ENCODE measurements around the gene TIGD3. TPM values are rescaled to one million over a fixed set of nuclear protein-coding genes. Genes with fewer than 3 reads are reported as not detected.

TIGD3 gene
- total and polyA plus RNA-seq, 2 of the 8 experiments (the other 6 are each of a cell fraction or from before 2014, with no cell fraction given) = 1.1 to 1.3 TPM

DNA sequence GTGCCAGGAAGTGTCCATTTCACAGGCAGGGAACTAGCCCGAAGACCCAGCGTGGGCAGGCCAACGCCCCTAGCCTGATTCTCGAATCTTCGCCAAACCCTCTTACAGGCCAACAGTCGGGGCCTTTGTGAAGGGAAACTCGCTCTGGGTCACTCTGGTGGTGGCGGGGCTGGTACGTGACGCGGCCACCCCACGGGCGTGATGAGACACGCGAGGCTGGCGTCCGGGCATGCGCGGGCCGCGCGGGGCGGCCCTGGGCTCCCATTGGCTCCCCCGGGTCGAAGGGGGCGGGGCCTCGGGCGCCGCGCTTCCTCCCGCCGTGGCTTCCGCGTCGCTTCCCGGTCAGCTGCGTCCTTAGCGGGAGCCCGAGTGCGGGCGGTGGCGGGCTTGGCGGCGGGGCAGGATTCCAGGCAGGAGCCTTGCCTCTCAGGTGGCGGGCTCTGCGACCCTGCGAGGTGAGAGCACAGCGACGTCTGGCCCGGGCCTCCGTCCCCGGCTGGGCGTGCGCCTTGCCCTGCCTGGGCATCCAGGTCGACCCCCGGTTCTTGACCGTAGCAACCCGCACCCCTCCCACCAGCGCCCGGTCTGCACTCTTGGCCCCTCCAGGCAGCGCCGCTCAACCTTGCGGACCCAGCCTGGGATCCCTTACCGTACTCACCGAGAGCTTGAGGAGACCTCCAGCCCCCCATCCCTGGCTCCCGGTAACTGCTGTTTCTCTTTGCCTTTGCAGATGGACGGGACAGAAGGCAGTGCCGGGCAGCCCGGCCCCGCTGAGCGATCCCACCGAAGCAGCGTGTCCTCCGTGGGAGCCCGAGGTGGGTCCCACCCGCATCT, 32.0 kb downstream of the TIGD3 start, which contains the start of gene FRMD8:
TSS of gene FRMD8 (plus strand) at position 331 of the 834 bp plus-strand sequence. CDS start at position 731, 400 bp downstream.
- Histone ChIP-seq H3K9ac (replicated peaks in 1 of 4; ENCODE audit: extremely low read depth in 1 of 4, low read depth in 3 of 4, low read length in 3 of 4) (peak within 1 kb of the TSS in 3 of 4 experiments; percentile 12 to 27 (median 13); a peak in 4 of 7 replicates), H2BK15ac (ENCODE audit: low read length) (peak within 1 kb of the TSS; percentile 72; the same call in 1 of the 2 replicates), H3K36me3 (ENCODE audit: control insufficient read depth in 2 of 4, insufficient read depth in 4 of 4, low read length in 3 of 4) (no peaks in the 10 kb centered on the region), H2AFZ (ENCODE audit: low read length) (peak within 1 kb of the TSS; percentile 51; the same call in 1 of the 2 replicates), H3K4ac (replicated peaks; ENCODE audit: insufficient read length, low read depth, low read length) (peak within 1 kb of the TSS; percentile 99), H3K14ac (ENCODE audit: insufficient read length) (no peak within 1 kb of the TSS), H4K91ac (replicated peaks; ENCODE audit: insufficient read length, low read length) (peak within 1 kb of the TSS; percentile 61), H2AK5ac (ENCODE audit: low read depth, low read length) (peak within 1 kb of the TSS; percentile 5; the same call in 1 of the 2 replicates), H2BK20ac (ENCODE audit: low read length) (no peak within 1 kb of the TSS), H3K4me1 (replicated peaks in 1 of 4; ENCODE audit: control insufficient read depth in 3 of 4, insufficient read depth in 4 of 4, low read length in 3 of 4) (peaks cover 0 to 26% (median 16%) of the 10 kb centered on the region in 4 experiments; a peak in 5 of 7 replicates), H3K4me3 (ENCODE audit: extremely low read depth in 1 of 4, insufficient read depth in 2 of 4, low read depth in 3 of 4, low read length in 4 of 4) (peak within 1 kb of the TSS; percentile 66 to 81 (median 72)), H3K23ac (ENCODE audit: insufficient read length) (no peak within 1 kb of the TSS), H3K18ac (ENCODE audit: extremely low read depth, low read length) (peak within 1 kb of the TSS; percentile 68; the same call in 1 of the 2 replicates), H3K79me2 (ENCODE audit: control insufficient read depth in 1 of 2, insufficient read depth in 2 of 2, low read length in 2 of 2) (no peaks in the 10 kb centered on the region), H4K5ac (ENCODE audit: insufficient read length, low read depth, low read length) (peak within 1 kb of the TSS; percentile 74), H2BK120ac (replicated peaks; ENCODE audit: low read depth, low read length) (peak within 1 kb of the TSS; percentile 47), H3K56ac (replicated peaks; ENCODE audit: insufficient read length, low read depth, low read length) (peak within 1 kb of the TSS; percentile 60), H3K79me1 (ENCODE audit: low read depth, low read length) (no peaks in the 10 kb centered on the region; the same call in 1 of the 2 replicates), H4K8ac (ENCODE audit: extremely low read depth, insufficient read depth, low read length) (peak within 1 kb of the TSS; percentile 89), H3K23me2 (ENCODE audit: low read depth, low read length) (peaks cover 5% of the 10 kb centered on the region; the same call in 1 of the 2 replicates), H3K27me3 (replicated peaks in 1 of 4; ENCODE audit: control insufficient read depth in 3 of 4, extremely low read depth in 1 of 4, insufficient read depth in 3 of 4, low read length in 3 of 4) (0 out of 7 replicates have a peak, but pooled peaks cover 0 to 2% (median 0%) of the 10 kb centered on the region in 4 experiments), H3K4me2 (ENCODE audit: insufficient read depth in 1 of 2, low read depth in 2 of 2, low read length in 2 of 2) (peak within 1 kb of the TSS; percentile 64 to 100), H2BK12ac (ENCODE audit: low read depth, low read length) (peak within 1 kb of the TSS; percentile 84; the same call in 1 of the 2 replicates), H3K27ac (ENCODE audit: low read depth, low read length) (no peak within 1 kb of the TSS), H3K9me3 (ENCODE audit: insufficient read depth in 2 of 2, low read depth in 1 of 2, low read length in 1 of 2) (no peaks in the 10 kb centered on the region), H2BK5ac (ENCODE audit: low read depth, low read length) (no peak within 1 kb of the TSS; the same call in 1 of the 2 replicates), H4K20me1 (replicated peaks in 1 of 2; ENCODE audit: control insufficient read depth in 1 of 2, insufficient read depth in 2 of 2, low read length in 2 of 2) (peaks cover 0 to 3% of the 10 kb centered on the region in 2 experiments)
- CTCF ChIA-PET (ENCODE audit: partially characterized antibody) = interaction anchor here (0.7 to 5.8 kb wide), 6 partner anchors 11 to 124 kb away, joined by 3 to 57 read pairs (median 8); no protein-coding TSS in a partner anchor
- POLR2A ChIA-PET (ENCODE audit: partially characterized antibody) = interaction anchor here (1.1 to 17.0 kb wide), 4 partner anchors 25 to 116 kb away, joined by 4 to 202 read pairs (median 10); partner anchors contain the start of gene MALAT1
- 9% methylated on average over 72 of the region's 76 CpGs; no CpG with 5 or more reads in 1 of the 2 experiments for WGBS, 2 experiments (ENCODE audit: extremely low coverage in 1 of 2, insufficient coverage in 1 of 2, insufficient read length in 1 of 2, insufficient replicate concordance in 2 of 2, low coverage in 1 of 2, low lambda C conversion rate in 2 of 2, missing lambda C conversion rate in 1 of 2)
- FAIRE-seq (no peak), DNase-seq (ENCODE audit: low read depth in 1 of 2, low spot score in 2 of 2) (peak in 1 of 2 experiments; percentile 90)
- TF ChIP-seq ASH2L (IDR thresholded peaks at IDR 0.05; ENCODE audit: low read length) (no peak), KDM4A (IDR thresholded peaks at IDR 0.05; ENCODE audit: low read depth, low read length, severe bottlenecking) (peak; percentile 93), HDAC2 (IDR thresholded peaks at IDR 0.05; ENCODE audit: borderline replicate concordance in 1 of 2, low read depth in 2 of 2, low read length in 2 of 2) (peak; percentile 66 to 89; a peak in 2 of 4 replicates), PHF8 (conservative IDR thresholded peaks at IDR 0.05; ENCODE audit: low read depth, low read length) (0 out of 2 replicates have a peak, but pooled peaks have one; percentile 35), BACH1 (IDR thresholded peaks at IDR 0.05; ENCODE audit: low read length) (peak; percentile 89), SUZ12 (IDR thresholded peaks at IDR 0.05; ENCODE audit: low read length) (no peak), NRF1 (IDR thresholded peaks at IDR 0.05; ENCODE audit: low read depth, low read length) (peak; percentile 50), GABPA (IDR thresholded peaks at IDR 0.05; ENCODE audit: borderline replicate concordance, insufficient read depth, low read length) (peak; percentile 8; the same call in 1 of the 2 replicates), RNF2 (IDR thresholded peaks at IDR 0.05; ENCODE audit: borderline replicate concordance, low read depth, low read length, missing control alignments, poor library complexity, severe bottlenecking) (no peak)

All from H1 (cell line).